ENCODE results near the gene SYNJ2.

DNA sequence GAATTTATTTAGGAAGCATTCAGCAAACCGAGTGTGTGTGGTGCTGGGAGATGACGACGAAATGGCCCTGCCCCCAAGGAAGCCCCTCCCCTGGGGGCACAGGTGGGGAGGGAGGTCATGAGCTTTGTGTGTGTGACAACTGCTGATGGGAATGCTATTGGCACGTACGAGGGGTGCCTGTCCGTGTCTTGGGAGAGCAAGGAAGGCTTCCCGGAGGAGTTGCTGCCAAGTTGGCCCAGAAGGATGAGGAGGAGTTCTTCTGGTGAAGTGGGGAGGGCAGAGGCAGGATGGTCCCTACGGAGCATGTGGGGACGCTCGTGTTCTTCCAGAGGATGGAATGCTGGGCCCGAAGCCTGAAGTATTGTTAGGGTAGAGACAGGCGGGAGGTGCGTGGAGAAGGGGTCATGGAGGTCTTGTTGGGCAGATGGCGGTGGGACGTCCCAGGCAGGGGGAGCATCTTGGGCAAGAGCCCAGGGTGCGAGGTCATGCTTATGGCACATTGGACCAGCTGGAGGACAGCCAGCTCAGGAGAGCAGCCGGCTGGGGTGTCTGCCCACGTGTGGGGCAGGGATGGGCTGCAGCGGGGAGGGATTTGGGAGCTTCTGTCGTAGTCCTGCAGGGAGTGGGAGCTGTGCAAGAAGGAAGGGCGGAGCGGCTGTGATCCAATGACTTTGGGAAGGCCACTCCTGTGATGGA, 46.1 kb downstream of the SYNJ2 start:
- TF ChIP-seq SIN3A (IDR thresholded peaks at IDR 0.05; ENCODE audit: borderline replicate concordance, insufficient read depth, low read depth, low read length): no peak
- TF ChIP-seq, protein P1, sequence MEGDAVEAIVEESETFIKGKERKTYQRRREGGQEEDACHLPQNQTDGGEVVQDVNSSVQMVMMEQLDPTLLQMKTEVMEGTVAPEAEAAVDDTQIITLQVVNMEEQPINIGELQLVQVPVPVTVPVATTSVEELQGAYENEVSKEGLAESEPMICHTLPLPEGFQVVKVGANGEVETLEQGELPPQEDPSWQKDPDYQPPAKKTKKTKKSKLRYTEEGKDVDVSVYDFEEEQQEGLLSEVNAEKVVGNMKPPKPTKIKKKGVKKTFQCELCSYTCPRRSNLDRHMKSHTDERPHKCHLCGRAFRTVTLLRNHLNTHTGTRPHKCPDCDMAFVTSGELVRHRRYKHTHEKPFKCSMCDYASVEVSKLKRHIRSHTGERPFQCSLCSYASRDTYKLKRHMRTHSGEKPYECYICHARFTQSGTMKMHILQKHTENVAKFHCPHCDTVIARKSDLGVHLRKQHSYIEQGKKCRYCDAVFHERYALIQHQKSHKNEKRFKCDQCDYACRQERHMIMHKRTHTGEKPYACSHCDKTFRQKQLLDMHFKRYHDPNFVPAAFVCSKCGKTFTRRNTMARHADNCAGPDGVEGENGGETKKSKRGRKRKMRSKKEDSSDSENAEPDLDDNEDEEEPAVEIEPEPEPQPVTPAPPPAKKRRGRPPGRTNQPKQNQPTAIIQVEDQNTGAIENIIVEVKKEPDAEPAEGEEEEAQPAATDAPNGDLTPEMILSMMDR (IDR thresholded peaks at IDR 0.05): no peak
